ENCODE data around the gene ASPSCR1. TPM values are rescaled to one million over a fixed set of nuclear protein-coding genes. Genes with fewer than 3 reads are reported as not detected.

The ASPSCR1 gene
- total RNA-seq, 1 experiment from 2014 or later: 59.2 TPM

GRCh38 chr17:82015311-82015971 is 38.0 kb downstream of the ASPSCR1 start:
- TF ChIP-seq, protein P1, sequence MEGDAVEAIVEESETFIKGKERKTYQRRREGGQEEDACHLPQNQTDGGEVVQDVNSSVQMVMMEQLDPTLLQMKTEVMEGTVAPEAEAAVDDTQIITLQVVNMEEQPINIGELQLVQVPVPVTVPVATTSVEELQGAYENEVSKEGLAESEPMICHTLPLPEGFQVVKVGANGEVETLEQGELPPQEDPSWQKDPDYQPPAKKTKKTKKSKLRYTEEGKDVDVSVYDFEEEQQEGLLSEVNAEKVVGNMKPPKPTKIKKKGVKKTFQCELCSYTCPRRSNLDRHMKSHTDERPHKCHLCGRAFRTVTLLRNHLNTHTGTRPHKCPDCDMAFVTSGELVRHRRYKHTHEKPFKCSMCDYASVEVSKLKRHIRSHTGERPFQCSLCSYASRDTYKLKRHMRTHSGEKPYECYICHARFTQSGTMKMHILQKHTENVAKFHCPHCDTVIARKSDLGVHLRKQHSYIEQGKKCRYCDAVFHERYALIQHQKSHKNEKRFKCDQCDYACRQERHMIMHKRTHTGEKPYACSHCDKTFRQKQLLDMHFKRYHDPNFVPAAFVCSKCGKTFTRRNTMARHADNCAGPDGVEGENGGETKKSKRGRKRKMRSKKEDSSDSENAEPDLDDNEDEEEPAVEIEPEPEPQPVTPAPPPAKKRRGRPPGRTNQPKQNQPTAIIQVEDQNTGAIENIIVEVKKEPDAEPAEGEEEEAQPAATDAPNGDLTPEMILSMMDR (IDR thresholded peaks at IDR 0.05; ENCODE audit: insufficient read depth in 1 of 2, low read depth in 1 of 2, low read length in 1 of 2, severe bottlenecking in 1 of 2, unreplicated experiment in 1 of 2): no peak
- Mint-ChIP-seq H3K36me3 (ENCODE audit: insufficient read depth, unreplicated experiment) (peaks cover 39% of the 10 kb centered on the region), H3K4me1 (ENCODE audit: low read depth, unreplicated experiment) (no peaks in the 10 kb centered on the region), H3K9me3 (ENCODE audit: unreplicated experiment) (no peaks in the 10 kb centered on the region), H3K27ac (ENCODE audit: unreplicated experiment) (no peak overlapping the region), H3K27me3 (ENCODE audit: insufficient read depth, unreplicated experiment) (no peaks in the 10 kb centered on the region), H3K4me3 (ENCODE audit: unreplicated experiment) (no peak overlapping the region)
- Histone ChIP-seq H3K4me1 (0 out of 2 replicates have a peak, but pooled peaks cover 4% of the 10 kb centered on the region), H3K4me3 (ENCODE audit: low read depth, low read length) (no peak overlapping the region), H3K36me3 (ENCODE audit: control insufficient read depth, insufficient read depth, low read length) (no peaks in the 10 kb centered on the region; the same call in 1 of the 2 replicates), H3K9me3 (no peaks in the 10 kb centered on the region), H3K27me3 (replicated peaks; ENCODE audit: control insufficient read depth, insufficient read depth, low read length) (no peaks in the 10 kb centered on the region)
- DNase-seq: no peak
- intact Hi-C loops (cut with micrococcal nuclease; ENCODE audit: unreplicated experiment): no loop called here
- POLR2A ChIA-PET: no interaction called here
- no TSS peak for BruUV-seq (replicated peaks)
- CTCF ChIA-PET: no interaction called here

DNA sequence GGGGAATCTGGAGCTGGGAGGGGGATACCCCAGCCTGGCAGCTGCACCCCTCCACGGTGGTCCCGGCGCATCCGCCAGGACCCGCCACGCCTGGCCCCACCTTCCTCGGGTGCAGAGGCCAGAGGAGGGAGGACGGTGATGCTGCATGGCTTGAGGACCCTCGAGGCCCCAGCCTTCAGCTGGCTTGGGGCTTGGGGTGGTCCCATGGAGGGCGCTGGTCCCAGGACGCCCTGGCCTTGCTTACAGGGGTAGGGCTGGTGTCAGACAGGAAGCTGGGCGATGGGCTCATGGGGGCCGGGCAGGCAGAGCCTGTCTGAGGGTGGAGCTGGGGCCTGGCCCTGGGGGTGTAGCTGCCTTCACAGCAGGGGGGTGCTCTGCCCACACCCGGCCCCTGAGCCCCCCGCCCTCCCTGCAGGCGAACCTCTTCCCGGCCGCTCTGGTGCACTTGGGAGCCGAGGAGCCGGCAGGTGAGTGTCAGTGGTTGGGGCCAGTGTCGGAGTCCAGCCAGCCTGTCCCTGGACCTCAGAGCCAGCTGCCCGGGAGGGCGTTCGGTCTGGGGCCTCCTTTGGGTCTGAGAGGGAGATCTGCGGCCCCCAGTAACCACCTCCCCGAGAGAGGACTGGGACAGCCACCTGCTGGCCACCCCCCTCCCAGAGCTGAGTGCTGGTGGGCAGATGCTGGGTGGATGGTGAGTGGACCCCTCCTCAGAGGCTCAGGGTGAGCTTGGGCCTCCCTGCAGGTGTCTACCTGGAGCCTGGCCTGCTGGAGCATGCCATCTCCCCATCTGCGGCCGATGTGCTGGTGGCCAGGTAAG is 38.8 kb downstream of the ASPSCR1 start:
- intact Hi-C loops (cut with micrococcal nuclease; ENCODE audit: unreplicated experiment): no loop called here
- POLR2A ChIA-PET: no interaction called here

GRCh38 chr17:82016875-82017459 is 39.5 kb downstream of the ASPSCR1 start:
- H3K4me3 Mint-ChIP-seq (ENCODE audit: unreplicated experiment): no peak overlapping the region
- no peaks in the 10 kb centered on the region for H3K27me3 ChIP-seq (replicated peaks; ENCODE audit: control insufficient read depth, insufficient read depth, low read length)
- ChIA-PET CTCF (no interaction called here), POLR2A (no interaction called here)
- H3K9me3 ChIP-seq: no peaks in the 10 kb centered on the region
- TF ChIP-seq, protein P1 (IDR thresholded peaks at IDR 0.05; ENCODE audit: insufficient read depth in 1 of 2, low read depth in 1 of 2, low read length in 1 of 2, severe bottlenecking in 1 of 2, unreplicated experiment in 1 of 2): no peak
- no peaks in the 10 kb centered on the region; the same call in 1 of the 2 replicates for H3K36me3 ChIP-seq (ENCODE audit: control insufficient read depth, insufficient read depth, low read length)
- H3K36me3 Mint-ChIP-seq (ENCODE audit: insufficient read depth, unreplicated experiment): peaks cover 49% of the 10 kb centered on the region
- no peak overlapping the region for H3K27ac Mint-ChIP-seq (ENCODE audit: unreplicated experiment)
- no peaks in the 10 kb centered on the region for H3K27me3 Mint-ChIP-seq (ENCODE audit: insufficient read depth, unreplicated experiment)
- intact Hi-C loops (cut with micrococcal nuclease; ENCODE audit: unreplicated experiment): no loop called here
- H3K4me3 ChIP-seq (ENCODE audit: low read depth, low read length): no peak overlapping the region
- no peaks in the 10 kb centered on the region for H3K4me1 Mint-ChIP-seq (ENCODE audit: low read depth, unreplicated experiment)
- H3K9me3 Mint-ChIP-seq (ENCODE audit: unreplicated experiment): no peaks in the 10 kb centered on the region
- no TSS peak for BruUV-seq (replicated peaks)
- peaks cover 11% of the 10 kb centered on the region for H3K4me1 ChIP-seq
- DNase-seq: no peak

More for the DNA sequence above, 38.8 kb downstream of the ASPSCR1 start:
- H3K4me1 ChIP-seq: peaks cover 5% of the 10 kb centered on the region
- H3K4me3 Mint-ChIP-seq (ENCODE audit: unreplicated experiment): no peak overlapping the region
- H3K9me3 ChIP-seq: no peaks in the 10 kb centered on the region
- TF ChIP-seq, protein P1 (IDR thresholded peaks at IDR 0.05; ENCODE audit: insufficient read depth in 1 of 2, low read depth in 1 of 2, low read length in 1 of 2, severe bottlenecking in 1 of 2, unreplicated experiment in 1 of 2): no peak
- no peak for DNase-seq
- H3K4me1 Mint-ChIP-seq (ENCODE audit: low read depth, unreplicated experiment): no peaks in the 10 kb centered on the region
- no peaks in the 10 kb centered on the region for H3K27me3 Mint-ChIP-seq (ENCODE audit: insufficient read depth, unreplicated experiment)
- no TSS peak for BruUV-seq (replicated peaks)
- H3K27me3 ChIP-seq (replicated peaks; ENCODE audit: control insufficient read depth, insufficient read depth, low read length): no peaks in the 10 kb centered on the region
- H3K36me3 ChIP-seq (ENCODE audit: control insufficient read depth, insufficient read depth, low read length): no peaks in the 10 kb centered on the region; the same call in 1 of the 2 replicates
- no peak overlapping the region for H3K27ac Mint-ChIP-seq (ENCODE audit: unreplicated experiment)
- CTCF ChIA-PET: no interaction called here
- H3K36me3 Mint-ChIP-seq (ENCODE audit: insufficient read depth, unreplicated experiment): peaks cover 42% of the 10 kb centered on the region
- no peak overlapping the region for H3K4me3 ChIP-seq (ENCODE audit: low read depth, low read length)
- no peaks in the 10 kb centered on the region for H3K9me3 Mint-ChIP-seq (ENCODE audit: unreplicated experiment)
